Endothelial cell (in vitro differentiated cells): ENCODE data around the gene EML4. TPM values are rescaled to one million over a fixed set of nuclear protein-coding genes. Genes with fewer than 3 reads are reported as not detected.
A peak's percentile ranks its signal among the peaks of the same experiment; 100 is the strongest.
"Not testable (repeated sequence)": the region's sequence is repeated elsewhere in the genome, so short reads cannot be mapped to it uniquely, and the experiment has no call there.

Experiments used
- DNase-seq: peaks from one replicate; pipeline ENCODE4 v3.0.0; 2021; ENCODE audit warnings: low spot score
- H3K27ac Mint-ChIP-seq: one replicate; pipeline ENCODE4 v1.8.0; 2021; ENCODE audit warnings: mixed read lengths, inconsistent platforms; ENCODE audit not compliant: unreplicated experiment
- H3K27me3 Mint-ChIP-seq: one replicate; pipeline ENCODE4 v1.8.0; 2021; ENCODE audit warnings: mild to moderate bottlenecking, moderate library complexity, mixed read lengths, inconsistent platforms; ENCODE audit not compliant: unreplicated experiment
- H3K36me3 Mint-ChIP-seq: one replicate; pipeline ENCODE4 v1.8.0; 2021; ENCODE audit warnings: mild to moderate bottlenecking, low read depth, mixed read lengths, inconsistent platforms; ENCODE audit not compliant: unreplicated experiment
- H3K4me1 Mint-ChIP-seq: one replicate; pipeline ENCODE4 v1.8.0; 2021; ENCODE audit warnings: mild to moderate bottlenecking, mixed read lengths, inconsistent platforms; ENCODE audit not compliant: unreplicated experiment
- H3K4me3 Mint-ChIP-seq: one replicate; pipeline ENCODE4 v1.8.0; 2021; ENCODE audit warnings: mild to moderate bottlenecking, mixed read lengths, inconsistent platforms; ENCODE audit not compliant: unreplicated experiment
- H3K9me3 Mint-ChIP-seq: one replicate; pipeline ENCODE4 v1.8.0; 2021; ENCODE audit warnings: mixed read lengths, inconsistent platforms; ENCODE audit not compliant: unreplicated experiment
- CTCF ChIP-seq: fragments of 200-600 bp; sonication (generic); IDR thresholded peaks from one replicate; pipeline ENCODE4 v1.5.0; 2021; ENCODE audit warnings: antibody characterized with exemption; ENCODE audit not compliant: unreplicated experiment
- total RNA-seq: library from RNA; stranded (reverse); fragmentation: NEBNext Ultra II Directional; extraction: Animal tissue kit (Norgen Biotek cat#: 25700); gene quantifications from one replicate; pipeline ENCODE4 v1.2.1, GENCODE V29; 2021; ENCODE audit not compliant: unreplicated experiment

EML4 gene
- total RNA-seq, 1 donor from 2014 or later, result 49.7 TPM

- Mint-ChIP-seq H3K36me3 (no peaks in the 10 kb centered on the region), H3K4me1 (peaks cover 45% of the 10 kb centered on the region), H3K27me3 (peaks cover 4% of the 10 kb centered on the region), H3K4me3 (no peak overlapping the region), H3K9me3 (no peaks in the 10 kb centered on the region), H3K27ac (no peak overlapping the region)
- DNase-seq, result no peak
- TF ChIP-seq CTCF, result no peak
These were observed 36.8 kb upstream of the EML4 start for GRCh38 chr2:42132191-42132965.

GRCh38 chr2:42132966-42133641 is 36.0 kb upstream of the EML4 start:
- no peak for TF ChIP-seq CTCF
- H3K4me1 Mint-ChIP-seq, result peaks cover 48% of the 10 kb centered on the region

GRCh38 chr2:42133771-42134195 is 35.4 kb upstream of the EML4 start:
- H3K36me3 Mint-ChIP-seq, result no peaks in the 10 kb centered on the region
- no peaks in the 10 kb centered on the region for H3K9me3 Mint-ChIP-seq
- DNase-seq, result no peak
- no peak overlapping the region for H3K4me3 Mint-ChIP-seq
- peaks cover 42% of the 10 kb centered on the region for H3K4me1 Mint-ChIP-seq
- no peak overlapping the region for H3K27ac Mint-ChIP-seq
- TF ChIP-seq CTCF, result no peak
- peaks cover 4% of the 10 kb centered on the region for H3K27me3 Mint-ChIP-seq

More at GRCh38 chr2:42132966-42133641, 36.0 kb upstream of the EML4 start:
- Mint-ChIP-seq H3K36me3 (no peaks in the 10 kb centered on the region), H3K27ac (no peak overlapping the region), H3K27me3 (peaks cover 4% of the 10 kb centered on the region), H3K9me3 (no peaks in the 10 kb centered on the region), H3K4me3 (no peak overlapping the region)
- peak; percentile 33 for DNase-seq

GRCh38 chr2:42134401-42134932 is 34.7 kb upstream of the EML4 start:
- not testable (repeated sequence) for H3K36me3 Mint-ChIP-seq, H3K27ac Mint-ChIP-seq, H3K9me3 Mint-ChIP-seq, DNase-seq, H3K27me3 Mint-ChIP-seq, H3K4me3 Mint-ChIP-seq
- peaks cover 39% of the 10 kb centered on the region for H3K4me1 Mint-ChIP-seq

GRCh38 chr2:42135381-42136312 is 33.5 kb upstream of the EML4 start:
- DNase-seq, result no peak
- peaks cover 5% of the 10 kb centered on the region for H3K27me3 Mint-ChIP-seq
- H3K27ac Mint-ChIP-seq, result peak overlapping the region; percentile 38
- no peaks in the 10 kb centered on the region for H3K36me3 Mint-ChIP-seq
- no peaks in the 10 kb centered on the region for H3K9me3 Mint-ChIP-seq
- peaks cover 39% of the 10 kb centered on the region for H3K4me1 Mint-ChIP-seq
- H3K4me3 Mint-ChIP-seq, result no peak overlapping the region
- no peak for TF ChIP-seq CTCF
